Epithelial cell of proximal tubule (primary cell): ENCODE measurements around the gene HLCS. TPM values are rescaled to one million over a fixed set of nuclear protein-coding genes. Genes with fewer than 3 reads are reported as not detected.

Experiments
- DNase-seq: peaks from one replicate; pipeline ENCODE4 v3.0.0-alpha.2; 2011; ENCODE audit warnings: low read depth
- H3K4me3 ChIP-seq: 2 replicates; pipeline ENCODE4 v1.5.1; 2011; ENCODE audit warnings: low read depth, mild to moderate bottlenecking, low read length
- CTCF ChIP-seq: conservative IDR thresholded peaks from 2 replicates; pipeline ENCODE4 v1.5.1; 2012; ENCODE audit warnings: low read depth, mild to moderate bottlenecking, low read length
- total RNA-seq: library from RNA; depleted of rRNA; stranded (reverse); fragments of >200 nt; gene quantifications from 2 replicates; pipeline ENCODE4 v1.2.3, GENCODE V29; 2015

HLCS gene
- total RNA-seq, 1 donor from 2014 or later, result 21.0 TPM

- H3K4me3 ChIP-seq, result no peak overlapping the region
Observed at GRCh38 chr21:36798491-36798890, 168.0 kb downstream of the HLCS start.

GRCh38 chr21:36796070-36796469 lies 170.4 kb downstream of the HLCS start:
- TF ChIP-seq CTCF, result no peak

More at GRCh38 chr21:36798491-36798890, 168.0 kb downstream of the HLCS start:
- TF ChIP-seq CTCF, result no peak
- DNase-seq, result no peak

GRCh38 chr21:36792505-36792967 lies 173.9 kb downstream of the HLCS start:
- no peak for TF ChIP-seq CTCF
- DNase-seq, result no peak

More at GRCh38 chr21:36796070-36796469, 170.4 kb downstream of the HLCS start:
- H3K4me3 ChIP-seq, result no peak overlapping the region
- DNase-seq, result no peak

GRCh38 chr21:36791695-36792470 lies 174.6 kb downstream of the HLCS start:
- TF ChIP-seq CTCF, result no peak

More at GRCh38 chr21:36792505-36792967, 173.9 kb downstream of the HLCS start:
- no peak overlapping the region for H3K4me3 ChIP-seq

GRCh38 chr21:36791180-36791579 lies 175.3 kb downstream of the HLCS start:
- DNase-seq, result no peak

More at GRCh38 chr21:36791695-36792470, 174.6 kb downstream of the HLCS start:
- no peak for DNase-seq
- no peak overlapping the region for H3K4me3 ChIP-seq

GRCh38 chr21:36790616-36791015 lies 175.9 kb downstream of the HLCS start:
- H3K4me3 ChIP-seq, result no peak overlapping the region
- no peak for DNase-seq
- TF ChIP-seq CTCF, result no peak

More at GRCh38 chr21:36791180-36791579, 175.3 kb downstream of the HLCS start:
- no peak for TF ChIP-seq CTCF
- no peak overlapping the region for H3K4me3 ChIP-seq
